Measurements from ENCODE around the gene KLK12. TPM values are rescaled to one million over a fixed set of nuclear protein-coding genes. Genes with fewer than 3 reads are reported as not detected.

Gene KLK12
- total RNA-seq, 4 donors from 2014 or later, result 0.40 to 1.2 (median 0.54) TPM; not detected in 1

DNA sequence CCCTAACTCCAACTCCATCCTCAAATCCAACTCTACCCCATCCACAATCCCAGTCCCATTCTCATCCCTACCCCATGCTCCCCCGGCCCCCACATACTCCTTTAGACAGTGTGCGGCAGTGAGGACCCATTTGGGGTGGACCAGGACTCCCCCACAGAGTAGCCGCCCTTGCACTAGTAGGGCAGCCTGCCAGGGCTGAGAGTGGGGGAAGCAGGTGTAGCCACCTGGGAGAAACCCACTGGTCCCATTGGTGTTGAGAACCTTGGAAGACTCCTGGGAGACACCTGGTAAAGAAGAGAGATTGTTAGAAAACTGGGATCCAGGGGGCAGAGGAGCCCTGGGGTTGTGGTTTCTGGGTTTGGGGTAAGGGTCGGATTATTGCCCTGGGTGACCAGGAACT, 25.5 kb upstream of the KLK12 start:
- no peak overlapping the region for H3K27ac ChIP-seq
- WGBS, 2 donors (ENCODE audit: low coverage in 1 of 2), result 0 to 58% methylated on average over 1 to 3 of the region's 4 CpGs
- TF ChIP-seq POLR2AphosphoS5 (IDR thresholded peaks at IDR 0.05), result no peak
- no peak for TF ChIP-seq EP300 (IDR thresholded peaks at IDR 0.05)
- no peak for TF ChIP-seq POLR2A (IDR thresholded peaks at IDR 0.05)
- TF ChIP-seq, protein P1, sequence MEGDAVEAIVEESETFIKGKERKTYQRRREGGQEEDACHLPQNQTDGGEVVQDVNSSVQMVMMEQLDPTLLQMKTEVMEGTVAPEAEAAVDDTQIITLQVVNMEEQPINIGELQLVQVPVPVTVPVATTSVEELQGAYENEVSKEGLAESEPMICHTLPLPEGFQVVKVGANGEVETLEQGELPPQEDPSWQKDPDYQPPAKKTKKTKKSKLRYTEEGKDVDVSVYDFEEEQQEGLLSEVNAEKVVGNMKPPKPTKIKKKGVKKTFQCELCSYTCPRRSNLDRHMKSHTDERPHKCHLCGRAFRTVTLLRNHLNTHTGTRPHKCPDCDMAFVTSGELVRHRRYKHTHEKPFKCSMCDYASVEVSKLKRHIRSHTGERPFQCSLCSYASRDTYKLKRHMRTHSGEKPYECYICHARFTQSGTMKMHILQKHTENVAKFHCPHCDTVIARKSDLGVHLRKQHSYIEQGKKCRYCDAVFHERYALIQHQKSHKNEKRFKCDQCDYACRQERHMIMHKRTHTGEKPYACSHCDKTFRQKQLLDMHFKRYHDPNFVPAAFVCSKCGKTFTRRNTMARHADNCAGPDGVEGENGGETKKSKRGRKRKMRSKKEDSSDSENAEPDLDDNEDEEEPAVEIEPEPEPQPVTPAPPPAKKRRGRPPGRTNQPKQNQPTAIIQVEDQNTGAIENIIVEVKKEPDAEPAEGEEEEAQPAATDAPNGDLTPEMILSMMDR (IDR thresholded peaks at IDR 0.05), result no peak
- peaks cover 57% of the 10 kb centered on the region for H3K27me3 ChIP-seq
- ATAC-seq, result no peak
- H3K4me3 ChIP-seq, result no peak overlapping the region
- no peaks in the 10 kb centered on the region for H3K9me3 ChIP-seq
- no peaks in the 10 kb centered on the region for H3K36me3 ChIP-seq
- peaks cover 0 to 9% (median 0%) of the 10 kb centered on the region in 3 donors for H3K4me1 ChIP-seq

DNA sequence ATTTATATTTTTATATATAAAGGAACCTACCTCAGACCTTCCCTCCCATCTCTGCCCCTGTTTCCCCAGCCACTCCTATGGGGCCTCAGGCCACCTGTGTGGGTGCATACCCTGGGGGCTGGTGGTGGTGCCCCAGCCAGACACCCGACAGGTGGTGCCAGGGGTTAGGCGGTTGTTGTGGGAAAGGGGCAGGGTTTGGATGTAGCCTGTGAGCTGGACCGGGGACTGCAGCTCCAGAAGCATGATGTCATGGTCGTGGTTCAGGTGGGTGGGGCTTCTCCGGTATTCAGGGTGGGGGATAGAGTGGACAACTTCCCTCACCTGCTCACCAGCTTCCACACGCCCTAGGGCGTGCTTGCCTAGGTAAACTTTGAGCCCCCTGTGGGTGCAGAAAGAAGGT, 24.9 kb upstream of the KLK12 start:
- Histone ChIP-seq H3K27me3 (peaks cover 57% of the 10 kb centered on the region), H3K4me1 (peaks cover 0 to 3% (median 0%) of the 10 kb centered on the region in 3 donors), H3K27ac (no peak overlapping the region), H3K36me3 (no peaks in the 10 kb centered on the region), H3K9me3 (no peaks in the 10 kb centered on the region), H3K4me3 (no peak overlapping the region)
- WGBS, 2 donors (ENCODE audit: low coverage in 1 of 2), result 63 to 87% methylated on average over 2 to 4 of the region's 7 CpGs
- TF ChIP-seq POLR2A (IDR thresholded peaks at IDR 0.05) (no peak), POLR2AphosphoS5 (IDR thresholded peaks at IDR 0.05) (no peak), EP300 (IDR thresholded peaks at IDR 0.05) (no peak)
- TF ChIP-seq, protein P1 (IDR thresholded peaks at IDR 0.05), result no peak
- no peak for ATAC-seq

DNA sequence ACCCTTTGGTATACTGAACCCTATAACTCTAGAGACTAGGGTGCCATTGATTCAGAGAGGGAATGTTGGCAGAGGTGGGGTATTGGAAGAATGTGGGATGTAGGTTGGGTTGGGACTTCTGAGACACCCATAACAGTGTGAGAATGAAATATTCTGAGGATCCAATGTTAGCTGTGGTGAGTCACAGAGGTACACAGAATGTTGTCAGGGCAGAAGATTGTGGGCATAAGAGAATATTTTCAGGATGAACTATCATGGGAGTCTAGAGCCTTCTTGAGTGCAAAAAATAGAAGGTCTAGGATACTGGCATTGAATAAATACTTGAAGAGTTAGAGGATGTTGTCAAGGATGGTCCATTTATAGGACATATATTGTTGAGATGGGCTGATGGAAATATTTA, 21.1 kb upstream of the KLK12 start:
- no peaks in the 10 kb centered on the region for H3K4me1 ChIP-seq
- H3K9me3 ChIP-seq, result no peaks in the 10 kb centered on the region
- no peak overlapping the region for H3K27ac ChIP-seq
- H3K36me3 ChIP-seq, result no peaks in the 10 kb centered on the region
- H3K27me3 ChIP-seq, result peaks cover 59% of the 10 kb centered on the region
- TF ChIP-seq EP300 (IDR thresholded peaks at IDR 0.05) (no peak), POLR2AphosphoS5 (IDR thresholded peaks at IDR 0.05) (no peak), POLR2A (IDR thresholded peaks at IDR 0.05) (no peak)
- TF ChIP-seq, protein P1 (IDR thresholded peaks at IDR 0.05), result no peak
- no peak for ATAC-seq
- H3K4me3 ChIP-seq, result no peak overlapping the region

DNA sequence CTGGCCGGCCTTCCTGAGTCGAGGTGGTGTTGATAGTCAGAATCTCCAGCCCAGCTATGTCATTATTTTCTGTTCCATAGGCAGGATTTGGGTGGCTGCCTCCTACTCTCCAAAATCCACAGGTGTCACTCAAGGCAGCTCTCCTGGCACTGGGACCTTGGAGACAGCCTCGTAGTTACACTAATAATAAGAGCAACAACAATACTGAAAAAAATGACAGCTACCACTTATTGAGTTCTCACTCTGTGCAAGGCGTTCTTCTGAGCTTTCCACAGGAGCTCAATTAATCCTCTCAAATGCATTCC, 12.2 kb upstream of the KLK12 start:
- TF ChIP-seq POLR2A (IDR thresholded peaks at IDR 0.05) (no peak), EP300 (IDR thresholded peaks at IDR 0.05) (no peak), POLR2AphosphoS5 (IDR thresholded peaks at IDR 0.05) (no peak)
- TF ChIP-seq, protein P1 (IDR thresholded peaks at IDR 0.05), result no peak
- H3K27ac ChIP-seq, result no peak overlapping the region
- H3K36me3 ChIP-seq, result no peaks in the 10 kb centered on the region
- H3K4me3 ChIP-seq, result no peak overlapping the region
- H3K4me1 ChIP-seq, result no peaks in the 10 kb centered on the region
- 0 to 9% methylated on average over 2 to 3 of the region's 4 CpGs for WGBS, 2 donors (ENCODE audit: low coverage in 1 of 2)
- H3K27me3 ChIP-seq, result peaks cover 29% of the 10 kb centered on the region
- ATAC-seq, result no peak
- no peaks in the 10 kb centered on the region for H3K9me3 ChIP-seq

DNA sequence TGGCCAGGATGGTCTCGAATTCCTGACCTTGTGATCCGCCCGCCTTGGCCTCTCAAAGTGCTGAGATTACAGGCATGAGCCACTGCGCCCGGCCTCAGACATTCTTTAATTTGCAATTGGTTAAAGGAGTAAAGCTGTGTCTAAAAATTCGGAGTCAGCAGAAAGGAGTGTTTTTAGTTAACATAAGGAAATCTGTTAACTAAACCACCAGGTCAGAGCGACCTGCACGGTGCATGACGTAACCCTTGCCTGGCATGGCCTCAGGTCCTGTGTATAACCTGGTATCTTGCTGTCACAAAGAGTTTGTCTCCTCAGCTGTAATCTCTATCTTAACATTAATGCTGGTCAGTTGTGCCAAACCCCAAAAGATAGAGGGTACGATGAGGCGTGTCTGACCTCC, 9.5 kb upstream of the KLK12 start:
- H3K27me3 ChIP-seq, result peaks cover 24% of the 10 kb centered on the region
- no peaks in the 10 kb centered on the region for H3K9me3 ChIP-seq
- no peaks in the 10 kb centered on the region for H3K36me3 ChIP-seq
- no peak overlapping the region for H3K4me3 ChIP-seq
- H3K4me1 ChIP-seq, result no peaks in the 10 kb centered on the region
- no peak for ATAC-seq
- H3K27ac ChIP-seq, result no peak overlapping the region
- WGBS, 2 donors (ENCODE audit: low coverage in 1 of 2), result 55 to 90% methylated on average over 3 to 7 of the region's 11 CpGs
- TF ChIP-seq POLR2A (IDR thresholded peaks at IDR 0.05) (no peak), EP300 (IDR thresholded peaks at IDR 0.05) (no peak), POLR2AphosphoS5 (IDR thresholded peaks at IDR 0.05) (no peak)
- TF ChIP-seq, protein P1 (IDR thresholded peaks at IDR 0.05), result no peak

All from gastroesophageal sphincter (tissue), 4 donors.